Fibroblast of lung (primary cell): ENCODE data around the gene DLG4.

Source experiments
- CTCF ChIP-seq, 2 donors: IDR thresholded peaks in 1 of 2; conservative IDR thresholded peaks in 1 of 2; 1 replicate in 1 of 2; 2 replicates in 1 of 2; pipeline ENCODE4 v1.5.1; 2011 to 2012; ENCODE audit warnings: low read length in 2 of 2, control low read depth in 1 of 2, inconsistent platforms in 1 of 2, low read depth in 1 of 2, mild to moderate bottlenecking in 1 of 2
- EZH2 ChIP-seq: IDR thresholded peaks from 2 replicates; pipeline ENCODE4 v1.5.1; 2012; ENCODE audit warnings: low read length, control low read depth, mild to moderate bottlenecking; ENCODE audit errors: missing control alignments

GRCh38 chr17:7208754-7209460 lies 10.7 kb downstream of the DLG4 start:
- no peak for TF ChIP-seq CTCF (conservative IDR thresholded peaks at IDR 0.05 in 1 of 2, IDR thresholded peaks at IDR 0.05 in 1 of 2; ENCODE audit: low read depth in 1 of 2, low read length in 2 of 2)
- no peak for TF ChIP-seq EZH2
